Common myeloid progenitor, CD34-positive (primary cell): ENCODE measurements around the gene RPL28. TPM values are rescaled to one million over a fixed set of nuclear protein-coding genes. Genes with fewer than 3 reads are reported as not detected.

Experiments used
- CTCF ChIA-PET: fragments of 350-600 bp; sonication (Branson Sonifier 250); formaldehyde crosslinking; loops from one replicate; lab custom pipeline; 2021; ENCODE audit warnings: antibody characterized with exemption; lab: Charles Lee
- POLR2A ChIA-PET: fragments of 350-600 bp; sonication (Branson Sonifier 250); formaldehyde crosslinking; loops from one replicate; lab custom pipeline; 2021; ENCODE audit warnings: antibody characterized with exemption; lab: Charles Lee
- DNase-seq, 3 donors: peaks; one replicate each; pipeline versions ENCODE4 v3.0.0 to v3.0.0-alpha.2; 2013
- H3K27ac ChIP-seq, 2 experiments: 1 replicate in 1 of 2; 2 replicates in 1 of 2; pipeline ENCODE4 v1.7.0; 2013; ENCODE audit warnings: inconsistent platforms in 2 of 2, low read length in 2 of 2, mild to moderate bottlenecking in 2 of 2, low read depth in 1 of 2, moderate library complexity in 1 of 2; ENCODE audit not compliant: severe bottlenecking in 2 of 2, insufficient read depth in 1 of 2, poor library complexity in 1 of 2
- H3K27me3 ChIP-seq, 5 experiments: replicated peaks in 2 of 5; 1 replicate in 3 of 5; 2 replicates in 2 of 5; pipeline versions ENCODE4 v1.6.1 to v1.7.0; 2013; ENCODE audit warnings: low read length in 4 of 5, mild to moderate bottlenecking in 2 of 5, moderate library complexity in 2 of 5, inconsistent platforms in 1 of 5; ENCODE audit not compliant: insufficient read depth in 5 of 5, control insufficient read depth in 4 of 5
- H3K36me3 ChIP-seq, 4 experiments: 1 replicate in 2 of 4; 2 replicates in 2 of 4; pipeline versions ENCODE4 v1.6.1 to v1.7.0; 2013; ENCODE audit warnings: low read length in 3 of 4, control low read depth in 1 of 4, mild to moderate bottlenecking in 1 of 4; ENCODE audit not compliant: control insufficient read depth in 4 of 4, insufficient read depth in 4 of 4
- H3K4me1 ChIP-seq, 4 experiments: 1 replicate in 3 of 4; 2 replicates in 1 of 4; pipeline versions ENCODE4 v1.6.1 to v1.7.1; 2013; ENCODE audit warnings: low read length in 3 of 4, mild to moderate bottlenecking in 3 of 4, control low read depth in 1 of 4, inconsistent platforms in 1 of 4, moderate library complexity in 1 of 4; ENCODE audit not compliant: control insufficient read depth in 4 of 4, insufficient read depth in 4 of 4; ENCODE audit errors: control extremely low read depth in 1 of 4
- H3K4me3 ChIP-seq, 7 experiments: 1 replicate in 4 of 7; 2 replicates in 3 of 7; pipeline versions ENCODE4 v1.5.1 to v1.7.0; 2013; ENCODE audit warnings: mild to moderate bottlenecking in 7 of 7, low read length in 6 of 7, moderate library complexity in 6 of 7, inconsistent platforms in 2 of 7, low read depth in 2 of 7, control low read depth in 1 of 7; ENCODE audit not compliant: insufficient read depth in 4 of 7, control insufficient read depth in 1 of 7; ENCODE audit errors: extremely low read depth in 1 of 7
- H3K9me3 ChIP-seq, 5 experiments: 1 replicate in 4 of 5; 2 replicates in 1 of 5; pipeline versions ENCODE4 v1.6.1 to v1.7.1; 2013; ENCODE audit warnings: low read length in 4 of 5, mild to moderate bottlenecking in 2 of 5, inconsistent platforms in 1 of 5, low read depth in 1 of 5, moderate library complexity in 1 of 5; ENCODE audit not compliant: control insufficient read depth in 4 of 5, insufficient read depth in 2 of 5; ENCODE audit errors: control extremely low read depth in 1 of 5
- WGBS: methylation state at CpG from one replicate; pipeline ENCODE4 v1.1.5; 2013; ENCODE audit not compliant: insufficient coverage; 5-methylcytosine and 5-hydroxymethylcytosine counted together
- polyA plus RNA-seq: library from polyadenylated mRNA; unstranded; fragments of 120-200 nt; gene quantifications from one replicate; pipeline ENCODE4 v1.2.1, GENCODE V29; 2013

Gene RPL28
- polyA plus RNA-seq, result 2,219 TPM

DNA sequence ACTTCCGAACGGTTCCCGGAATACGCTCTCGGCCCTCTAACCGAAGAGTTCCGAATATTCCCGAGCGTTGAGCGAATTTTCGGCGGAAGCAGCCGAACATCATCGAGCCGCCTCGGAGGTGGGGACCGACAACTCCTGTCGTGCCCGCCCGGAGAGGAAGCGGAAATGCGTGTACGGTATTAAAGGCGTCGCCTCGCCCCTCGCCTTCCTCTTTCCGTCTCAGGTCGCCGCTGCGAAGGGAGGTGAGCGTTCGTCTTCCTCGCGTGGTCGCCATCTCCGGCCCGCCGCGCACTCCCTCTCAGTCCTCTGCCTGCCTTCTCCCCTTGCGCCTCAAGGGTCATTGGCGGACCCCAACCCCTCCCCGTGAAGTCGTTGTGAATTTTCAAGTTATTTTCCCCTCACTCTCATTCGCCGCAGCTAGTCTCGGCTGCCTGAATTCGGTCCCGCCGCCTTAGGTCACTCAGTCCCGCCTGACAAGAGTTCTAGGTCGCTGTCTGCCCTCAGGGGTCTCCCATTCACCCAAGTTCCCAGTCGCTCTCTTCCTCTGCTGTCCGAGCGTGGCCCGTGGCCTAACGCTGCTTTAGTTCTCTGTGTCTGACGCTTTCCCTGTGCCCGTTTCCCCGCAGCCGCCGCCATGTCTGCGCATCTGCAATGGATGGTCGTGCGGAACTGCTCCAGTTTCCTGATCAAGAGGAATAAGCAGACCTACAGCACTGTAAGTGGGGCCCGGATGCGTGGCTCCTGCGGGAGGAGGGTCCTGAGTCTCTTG lies at the start of gene RPL28:
TSS of gene RPL28 (plus strand) at position 209 of the 769 bp plus-strand sequence. CDS start at position 635, 426 bp downstream.
- no peaks in the 10 kb centered on the region for H3K27me3 ChIP-seq
- CTCF ChIA-PET, result interaction anchor here (1.2 to 4.8 kb wide), 2 partner anchors 13 to 94 kb away, joined by 3 to 25 read pairs; no protein-coding TSS in a partner anchor
- POLR2A ChIA-PET, result interaction anchor here (0.6 to 2.2 kb wide), 5 partner anchors 17 to 466 kb away, joined by 3 to 14 read pairs (median 5); partner anchors contain the start of genes KMT5C and UBE2S
- H3K27ac ChIP-seq, result peak within 1 kb of the TSS; percentile 80 to 95
- H3K9me3 ChIP-seq, result no peaks in the 10 kb centered on the region
- under 1% methylated on average over 68 of the region's 68 CpGs for WGBS
- peaks cover 0 to 62% (median 54%) of the 10 kb centered on the region in 4 experiments for H3K4me1 ChIP-seq
- H3K36me3 ChIP-seq, result peaks cover 8 to 46% (median 37%) of the 10 kb centered on the region in 4 experiments
- peak; percentile 98 to 99 (median 99) for DNase-seq
- peak within 1 kb of the TSS; percentile 84 to 99 (median 99) for H3K4me3 ChIP-seq

DNA sequence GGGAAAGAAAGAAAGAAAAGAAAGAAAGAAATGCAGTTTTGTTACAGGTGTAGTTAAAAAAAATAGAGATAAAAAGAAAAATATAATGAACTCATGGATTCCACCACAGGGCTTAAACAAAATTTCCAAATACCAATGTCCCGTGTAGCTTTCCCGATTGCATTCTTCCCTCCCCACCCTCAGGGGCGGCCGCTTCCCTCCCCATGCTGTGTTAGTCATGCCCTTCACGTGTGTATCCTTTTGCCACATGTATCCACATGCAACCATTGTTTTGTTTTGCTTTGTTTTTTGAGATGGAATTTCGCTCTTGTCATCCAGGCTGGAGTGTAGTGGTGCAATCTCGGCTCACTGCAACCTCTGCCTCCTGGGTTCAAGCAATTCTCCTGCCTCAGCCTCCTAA lies 49.6 kb upstream of the RPL28 start:
- POLR2A ChIA-PET, result interaction anchor here (0.6 to 0.9 kb wide), 2 partner anchors 9 to 58 kb away, joined by 3 read pairs; no protein-coding TSS in a partner anchor
- no peaks in the 10 kb centered on the region for H3K36me3 ChIP-seq
- CTCF ChIA-PET, result interaction anchor here (0.9 kb wide), 1 partner anchor 44 kb away, joined by 5 read pairs; no protein-coding TSS in a partner anchor

DNA sequence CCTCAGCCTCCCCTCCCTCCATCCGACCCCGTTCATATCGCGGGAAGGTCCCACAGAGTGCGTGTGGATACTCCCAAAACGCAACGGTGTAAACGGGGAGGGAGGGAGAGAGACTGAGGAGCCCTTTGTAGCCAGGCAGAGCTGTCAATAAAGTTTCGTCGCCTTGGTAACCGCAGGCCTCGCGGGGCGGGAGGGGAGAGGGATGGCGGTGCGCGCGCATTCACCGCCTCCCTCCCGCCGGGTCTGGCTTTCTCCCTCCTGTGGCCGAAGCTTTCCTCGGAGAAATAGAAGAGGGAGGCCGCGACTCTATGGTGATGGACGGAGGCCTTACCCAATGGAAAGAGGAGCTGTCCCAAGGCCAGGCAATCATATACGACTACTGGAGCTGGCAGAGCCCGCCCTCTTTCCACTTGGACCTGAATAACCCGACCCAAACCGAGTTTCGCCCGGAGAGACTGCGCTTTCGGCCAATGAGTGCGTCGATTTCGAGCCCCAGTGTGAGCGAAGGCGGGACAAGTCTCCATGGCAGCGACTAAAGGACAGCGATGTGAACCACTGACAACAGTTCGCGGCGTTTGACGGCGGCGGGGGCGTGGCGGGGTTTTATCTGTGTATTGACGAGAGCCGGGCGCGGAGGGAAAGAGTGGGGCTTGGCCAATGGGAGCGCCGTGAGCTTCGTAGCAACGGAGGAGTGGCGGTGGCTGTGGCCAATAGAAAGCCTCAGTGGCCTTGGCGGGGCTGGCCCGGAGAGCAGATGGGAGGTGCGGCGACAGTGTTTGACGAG lies 46.4 kb upstream of the RPL28 start, which contains the start of gene KMT5C:
TSS of gene KMT5C (plus strand) at position 772 of the 784 bp plus-strand sequence. CDS start 2,061 bp downstream, outside the sequence.
- CTCF ChIA-PET, result interaction anchor here (0.7 to 1.8 kb wide), 13 partner anchors 11 to 80 kb away, joined by 3 to 19 read pairs (median 4); partner anchors contain the start of gene TMEM238
- Histone ChIP-seq H3K4me1 (peaks cover 0 to 27% (median 25%) of the 10 kb centered on the region in 4 experiments), H3K27ac (peak within 1 kb of the TSS; percentile 99 to 100), H3K9me3 (no peaks in the 10 kb centered on the region), H3K4me3 (peak within 1 kb of the TSS; percentile 55 to 85 (median 81)), H3K27me3 (no peaks in the 10 kb centered on the region), H3K36me3 (peaks cover 2 to 22% (median 9%) of the 10 kb centered on the region in 4 experiments)
- peak; percentile 100 for DNase-seq
- POLR2A ChIA-PET, result interaction anchor here (0.6 to 1.8 kb wide), 13 partner anchors 9 to 135 kb away, joined by 3 to 15 read pairs (median 6); partner anchors contain the start of genes PPP6R1, RPL28, TMEM150B and TMEM238
- under 1% methylated on average over 51 of the region's 63 CpGs for WGBS

More for the DNA sequence above, 49.6 kb upstream of the RPL28 start:
- H3K27me3 ChIP-seq, result no peaks in the 10 kb centered on the region
- H3K27ac ChIP-seq, result no peak overlapping the region
- no peak overlapping the region for H3K4me3 ChIP-seq
- H3K9me3 ChIP-seq, result no peaks in the 10 kb centered on the region
- no peak for DNase-seq
- peaks cover 0 to 23% (median 18%) of the 10 kb centered on the region in 4 experiments for H3K4me1 ChIP-seq
- WGBS, result 98% methylated on average over 7 of the region's 7 CpGs

GRCh38 chr19:55339889-55340783 lies 45.6 kb upstream of the RPL28 start:
- H3K4me1 ChIP-seq, result peaks cover 0 to 27% (median 25%) of the 10 kb centered on the region in 4 experiments
- peak in 2 of 3 donors; percentile 9 to 30 for DNase-seq
- WGBS, result 3% methylated on average over 36 of the region's 44 CpGs
- H3K4me3 ChIP-seq, result peak overlapping the region; percentile 48 to 85 (median 81)
- POLR2A ChIA-PET, result interaction anchor here (0.6 to 1.8 kb wide), 8 partner anchors 15 to 84 kb away, joined by 5 to 15 read pairs (median 8); partner anchors contain the start of genes PPP6R1, RPL28, TMEM150B and TMEM238
- no peaks in the 10 kb centered on the region for H3K9me3 ChIP-seq
- peak overlapping the region; percentile 81 to 91 for H3K27ac ChIP-seq
- CTCF ChIA-PET, result interaction anchor here (0.7 to 1.8 kb wide), 11 partner anchors 10 to 79 kb away, joined by 3 to 19 read pairs (median 4); partner anchors contain the start of gene TMEM238
- H3K27me3 ChIP-seq, result no peaks in the 10 kb centered on the region
- peaks cover 2 to 23% (median 14%) of the 10 kb centered on the region in 4 experiments for H3K36me3 ChIP-seq

DNA sequence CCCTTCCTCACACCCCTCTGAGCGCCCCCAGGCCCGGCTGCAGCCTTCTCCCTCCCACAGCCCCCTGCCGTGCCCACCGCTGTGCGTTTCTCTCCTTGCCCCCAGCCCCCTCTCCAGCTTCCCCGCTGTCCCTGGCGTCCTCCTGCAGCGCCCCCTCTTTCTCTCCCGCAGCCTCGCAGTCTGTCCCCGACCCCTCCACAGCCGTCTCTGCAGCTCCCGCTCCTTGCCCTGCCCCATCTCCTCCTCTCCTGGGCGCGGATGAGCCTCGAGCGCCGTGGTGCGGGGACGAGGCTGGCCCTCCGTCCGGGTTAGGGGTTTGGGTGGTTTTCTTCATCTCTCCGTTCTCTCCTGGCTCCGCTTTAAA lies 45.0 kb upstream of the RPL28 start:
- POLR2A ChIA-PET, result interaction anchor here (0.6 to 1.1 kb wide), 2 partner anchors 44 to 83 kb away, joined by 4 to 7 read pairs; no protein-coding TSS in a partner anchor
- Histone ChIP-seq H3K36me3 (peaks cover 2 to 27% (median 15%) of the 10 kb centered on the region in 4 experiments), H3K4me3 (peak overlapping the region; percentile 48 to 85 (median 81)), H3K27me3 (no peaks in the 10 kb centered on the region), H3K9me3 (no peaks in the 10 kb centered on the region), H3K27ac (peak overlapping the region in 1 of 2 experiments; percentile 91), H3K4me1 (peaks cover 0 to 27% (median 25%) of the 10 kb centered on the region in 4 experiments)
- CTCF ChIA-PET, result interaction anchor here (0.5 to 1.4 kb wide), 4 partner anchors 11 to 1229 kb away, joined by 3 to 7 read pairs (median 4); no protein-coding TSS in a partner anchor
- peak in 2 of 3 donors; percentile 35 to 52 for DNase-seq
- WGBS, result 0% methylated on average over 11 of the region's 24 CpGs
